Measurements from ENCODE around the gene CLASP2.
"Not testable (repeated sequence)": the region's sequence is repeated elsewhere in the genome, so short reads cannot be mapped to it uniquely, and the experiment has no call there.

GRCh38 chr3:33451994-33452393, 266.1 kb downstream of the CLASP2 start:
- not testable (repeated sequence) for TF ChIP-seq CTCF (IDR thresholded peaks at IDR 0.05; ENCODE audit: low read length); EZH2 (optimal IDR thresholded peaks at IDR 0.05; ENCODE audit: low read depth, low read length); EZH2phosphoT487 (IDR thresholded peaks at IDR 0.05; ENCODE audit: low read length)

Measured in MM.1S (cell line).